8988T (cell line): ENCODE measurements around the gene PVALB.
A peak's percentile ranks its signal among the peaks of the same experiment; 100 is the strongest.

Experiments used
- DNase-seq: peaks from one replicate; pipeline ENCODE4 v3.0.0; 2011

PVALB gene

GRCh38 chr22:36808721-36809344, 8.0 kb downstream of the PVALB start:
- no peak for DNase-seq

- no peak for DNase-seq
Observed at GRCh38 chr22:36807627-36808026, 9.2 kb downstream of the PVALB start.

GRCh38 chr22:36806835-36807234, 10.0 kb downstream of the PVALB start:
- no peak for DNase-seq

- DNase-seq: no peak
Observed at GRCh38 chr22:36803358-36803757, 13.5 kb downstream of the PVALB start.

- no peak for DNase-seq
Observed at GRCh38 chr22:36798674-36799066, 18.2 kb downstream of the PVALB start.

- no peak for DNase-seq
Observed at GRCh38 chr22:36797911-36798673, 18.7 kb downstream of the PVALB start.

- DNase-seq: no peak
Observed at GRCh38 chr22:36797374-36797773, 19.5 kb downstream of the PVALB start.

- DNase-seq: no peak
Observed at GRCh38 chr22:36796552-36797175, 20.2 kb downstream of the PVALB start.

GRCh38 chr22:36795633-36796032, 21.2 kb downstream of the PVALB start:
- no peak for DNase-seq

- DNase-seq: no peak
Observed at GRCh38 chr22:36790648-36791047, 26.2 kb downstream of the PVALB start.

GRCh38 chr22:36787204-36787988, 29.4 kb downstream of the PVALB start:
- no peak for DNase-seq

GRCh38 chr22:36783743-36784142, 33.1 kb downstream of the PVALB start:
- DNase-seq: no peak

- DNase-seq: peak; percentile 81
Observed at GRCh38 chr22:36781656-36782627, 34.9 kb downstream of the PVALB start.

- no peak for DNase-seq
Observed at GRCh38 chr22:36778020-36778419, 38.8 kb downstream of the PVALB start.

GRCh38 chr22:36776722-36777121, 40.1 kb downstream of the PVALB start:
- no peak for DNase-seq

GRCh38 chr22:36775964-36776669, 40.7 kb downstream of the PVALB start, which contains the start of gene IFT27:
TSS of gene IFT27 (minus strand) at chr22:36776119. CDS start at chr22:36775707, 412 bp downstream.
- peak; percentile 90 for DNase-seq

- DNase-seq: no peak
Observed at GRCh38 chr22:36775586-36775963, 41.3 kb downstream of the PVALB start.

- DNase-seq: no peak
Observed at GRCh38 chr22:36773935-36774334, 42.9 kb downstream of the PVALB start.

GRCh38 chr22:36772451-36772850, 44.4 kb downstream of the PVALB start:
- DNase-seq: no peak

GRCh38 chr22:36771356-36772063, 45.3 kb downstream of the PVALB start:
- no peak for DNase-seq
